Coronary artery (tissue), 2 donors: ENCODE data around the gene SMAP1.

Source experiments
- DNase-seq: peaks from one replicate; pipeline ENCODE4 v3.0.0-alpha.2; 2017; ENCODE audit warnings: low spot score
- H3K27ac ChIP-seq, 2 donors: fragments of 200-600 bp; sonication (generic); one replicate each; pipeline ENCODE4 v1.5.1; 2016 to 2019
- H3K4me3 ChIP-seq: fragments of 200-600 bp; sonication (generic); 2 replicates; pipeline ENCODE4 v1.5.1; 2016; ENCODE audit warnings: mild to moderate bottlenecking, moderate library complexity
- TF ChIP-seq, protein P1 (sequence below): fragments of 200-600 bp; sonication (generic); IDR thresholded peaks from one replicate; pipeline ENCODE4 v1.5.1; 2019; ENCODE audit warnings: antibody characterized with exemption

Gene SMAP1

DNA sequence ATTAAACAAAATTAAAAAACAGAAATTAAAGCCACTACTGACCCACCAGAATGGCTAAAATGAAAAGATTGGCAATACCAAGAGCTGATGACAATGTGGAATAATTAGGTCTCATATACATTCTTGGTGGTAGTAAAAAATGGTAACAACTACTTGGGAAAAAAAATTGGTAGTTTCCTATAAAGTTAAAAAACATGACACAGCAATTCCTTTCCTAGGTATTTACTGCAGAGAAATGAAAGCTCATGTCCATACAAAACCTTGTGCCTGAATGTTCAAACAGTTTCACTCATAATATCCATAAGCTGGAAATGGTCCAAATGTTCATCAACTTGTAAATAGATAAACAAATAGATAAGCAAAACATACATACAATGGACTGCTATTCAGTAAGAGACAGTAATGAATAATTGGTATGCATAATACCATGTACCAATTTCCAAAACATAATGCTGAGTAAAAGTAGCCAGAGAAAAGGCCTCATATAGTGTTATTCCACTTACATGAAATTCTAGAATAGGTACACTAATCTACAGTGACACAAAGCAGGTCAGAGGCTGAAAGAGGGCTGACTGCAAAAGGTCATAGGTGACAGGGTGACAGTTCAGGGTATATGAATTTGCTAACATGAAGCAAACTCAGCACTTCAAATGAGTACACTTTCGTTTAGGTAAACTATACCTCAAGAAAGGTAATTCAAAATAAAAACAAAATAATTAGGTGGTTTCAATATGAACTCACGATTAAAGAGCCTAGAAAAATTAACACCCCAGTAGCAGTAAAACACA is 236.2 kb downstream of the SMAP1 start:
- no peak for DNase-seq
- H3K27ac ChIP-seq = no peak overlapping the region
- no peak overlapping the region for H3K4me3 ChIP-seq
- TF ChIP-seq, protein P1, sequence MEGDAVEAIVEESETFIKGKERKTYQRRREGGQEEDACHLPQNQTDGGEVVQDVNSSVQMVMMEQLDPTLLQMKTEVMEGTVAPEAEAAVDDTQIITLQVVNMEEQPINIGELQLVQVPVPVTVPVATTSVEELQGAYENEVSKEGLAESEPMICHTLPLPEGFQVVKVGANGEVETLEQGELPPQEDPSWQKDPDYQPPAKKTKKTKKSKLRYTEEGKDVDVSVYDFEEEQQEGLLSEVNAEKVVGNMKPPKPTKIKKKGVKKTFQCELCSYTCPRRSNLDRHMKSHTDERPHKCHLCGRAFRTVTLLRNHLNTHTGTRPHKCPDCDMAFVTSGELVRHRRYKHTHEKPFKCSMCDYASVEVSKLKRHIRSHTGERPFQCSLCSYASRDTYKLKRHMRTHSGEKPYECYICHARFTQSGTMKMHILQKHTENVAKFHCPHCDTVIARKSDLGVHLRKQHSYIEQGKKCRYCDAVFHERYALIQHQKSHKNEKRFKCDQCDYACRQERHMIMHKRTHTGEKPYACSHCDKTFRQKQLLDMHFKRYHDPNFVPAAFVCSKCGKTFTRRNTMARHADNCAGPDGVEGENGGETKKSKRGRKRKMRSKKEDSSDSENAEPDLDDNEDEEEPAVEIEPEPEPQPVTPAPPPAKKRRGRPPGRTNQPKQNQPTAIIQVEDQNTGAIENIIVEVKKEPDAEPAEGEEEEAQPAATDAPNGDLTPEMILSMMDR = no peak

DNA sequence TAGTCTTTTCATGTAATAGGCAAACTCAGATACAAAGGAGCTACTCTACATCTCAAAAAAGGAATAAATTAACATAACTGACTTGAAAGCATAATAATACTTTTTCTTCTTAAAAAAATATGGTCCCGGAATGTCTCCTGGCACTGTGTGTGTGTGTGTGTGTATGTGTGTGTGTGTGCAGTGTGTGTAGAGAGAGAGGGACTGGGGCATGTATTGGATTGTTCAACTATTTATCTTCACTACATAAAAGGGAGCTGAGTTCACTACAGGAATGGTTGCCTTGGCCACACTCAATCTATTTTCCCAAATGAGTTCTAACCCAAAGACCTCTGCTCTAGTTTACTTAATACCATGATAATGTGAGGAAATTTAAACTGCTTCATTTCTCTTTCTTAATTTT is 238.1 kb downstream of the SMAP1 start:
- Histone ChIP-seq H3K4me3 (no peak overlapping the region), H3K27ac (no peak overlapping the region)
- TF ChIP-seq, protein P1 = no peak
- no peak for DNase-seq
